ENCODE results near the gene RAB3D. TPM values are rescaled to one million over a fixed set of nuclear protein-coding genes. Genes with fewer than 3 reads are reported as not detected.

The RAB3D gene
- total and polyA plus RNA-seq, 2 of the 4 experiments (the other 2 are of a cell fraction) = 4.8 to 5.5 TPM

DNA sequence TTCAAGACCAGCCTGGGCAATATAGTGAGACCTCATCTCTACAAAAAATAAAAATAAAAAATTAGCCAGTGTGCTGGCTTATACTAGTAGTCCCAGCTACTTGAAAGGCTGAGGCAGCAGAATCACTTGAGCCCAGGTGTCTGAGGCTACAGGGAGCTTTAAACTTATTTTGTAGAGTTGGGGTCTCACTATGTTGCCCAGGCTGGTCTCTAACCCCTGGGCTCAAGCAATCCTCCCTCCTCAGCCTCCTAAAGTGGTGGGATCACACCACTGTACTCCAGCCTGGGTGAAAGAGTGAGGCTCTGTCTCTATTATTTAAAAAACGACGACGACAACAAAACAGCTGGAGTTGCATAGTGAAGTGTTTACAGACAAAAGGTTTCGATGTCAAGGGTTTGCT is 8.0 kb downstream of the RAB3D start:
- TF ChIP-seq FOS (IDR thresholded peaks at IDR 0.05; ENCODE audit: low read depth, low read length) (no peak), MXI1 (IDR thresholded peaks at IDR 0.05; ENCODE audit: borderline replicate concordance, low read depth, low read length) (no peak), RFX5 (IDR thresholded peaks at IDR 0.05; ENCODE audit: low read depth, low read length) (no peak), NFE2L2 (IDR thresholded peaks at IDR 0.05; ENCODE audit: low read depth, low read length) (no peak), RAD21 (IDR thresholded peaks at IDR 0.05; ENCODE audit: low read length) (no peak), MAFK (IDR thresholded peaks at IDR 0.05; ENCODE audit: low read depth, low read length) (no peak)
- dilution Hi-C loops (cut with HindIII; ENCODE audit: low sequenced_read_pairs, unreplicated experiment) (no loop called here), intact Hi-C loops (cut with micrococcal nuclease) (no loop called here), in situ Hi-C loops (cut with MboI; ENCODE audit: low sequenced_read_pairs) (no loop called here)
- no peak overlapping the region for H2BK5ac ChIP-seq (ENCODE audit: low read depth, low read length, poor library complexity, severe bottlenecking)
- H2BK20ac ChIP-seq (ENCODE audit: low read depth, low read length) = no peak overlapping the region
- no TSS peak for BruUV-seq (replicated peaks)
- H2AK5ac ChIP-seq (ENCODE audit: low read depth, low read length) = no peak overlapping the region
- no peak overlapping the region for H4K8ac ChIP-seq (ENCODE audit: low read depth in 2 of 2, low read length in 2 of 2)
- H3K18ac ChIP-seq (ENCODE audit: low read depth, low read length) = no peak overlapping the region
- H3K27ac ChIP-seq (ENCODE audit: insufficient read depth, low read length) = no peak overlapping the region
- H3K4me3 ChIP-seq (ENCODE audit: insufficient read depth, low read depth, low read length) = no peak overlapping the region
- H3K79me1 ChIP-seq (ENCODE audit: low read depth in 1 of 2, low read length in 2 of 2) = no peaks in the 10 kb centered on the region
- ChIA-PET CTCF (no interaction called here), POLR2A (ENCODE audit: unreplicated experiment) (no interaction called here)
- H3K23ac ChIP-seq (ENCODE audit: low read depth, low read length) = no peak overlapping the region
- no peak overlapping the region for H3K56ac ChIP-seq (ENCODE audit: extremely low read depth, insufficient read depth, low read length)
- H3K9me1 ChIP-seq (ENCODE audit: insufficient read depth, low read length) = no peaks in the 10 kb centered on the region
- no peaks in the 10 kb centered on the region for H3K9me3 ChIP-seq (ENCODE audit: control insufficient read depth, insufficient read depth, low read length)
- no peak overlapping the region for H3K14ac ChIP-seq (replicated peaks; ENCODE audit: low read depth, low read length)
- H3K36me3 ChIP-seq (ENCODE audit: control insufficient read depth, insufficient read depth, low read length) = peaks cover 27% of the 10 kb centered on the region
- no peak overlapping the region for H2BK15ac ChIP-seq (ENCODE audit: low read depth, low read length)
- DNase-seq (no peak), ATAC-seq (ENCODE audit: low read depth) (no peak; the same call in 1 of the 2 replicates)
- H3K27me3 ChIP-seq (ENCODE audit: control insufficient read depth, insufficient read depth, low read length) = no peaks in the 10 kb centered on the region
- no CpG with 5 or more reads among the region's 4 CpGs for WGBS, 2 experiments (ENCODE audit: extremely low coverage in 2 of 2, insufficient read length in 1 of 2)
- no peak overlapping the region for H3K4me2 ChIP-seq (ENCODE audit: low read depth, low read length)
- no peak overlapping the region for H3K9ac ChIP-seq (ENCODE audit: low read depth, low read length)
- no peak overlapping the region for H2BK120ac ChIP-seq (ENCODE audit: low read depth, low read length)
- no peaks in the 10 kb centered on the region for H3K4me1 ChIP-seq (ENCODE audit: control insufficient read depth, insufficient read depth, low read length)
- H4K5ac ChIP-seq (ENCODE audit: low read depth, low read length) = no peak overlapping the region
- H2AK9ac ChIP-seq (replicated peaks; ENCODE audit: low read depth, low read length, poor library complexity) = no peak overlapping the region
- H3K4ac ChIP-seq (ENCODE audit: low read depth, low read length) = no peak overlapping the region
- H4K91ac ChIP-seq (ENCODE audit: insufficient read depth, low read depth, low read length) = no peak overlapping the region
- H2AFZ ChIP-seq (replicated peaks; ENCODE audit: low read length, poor library complexity) = no peak overlapping the region
- no peaks in the 10 kb centered on the region for H4K20me1 ChIP-seq (ENCODE audit: insufficient read depth, low read length)
